ENCODE results near the gene CCM2L. TPM values are rescaled to one million over a fixed set of nuclear protein-coding genes. Genes with fewer than 3 reads are reported as not detected.

The CCM2L gene
- polyA plus RNA-seq, 1 of the 3 experiments (the other 2 are of a cell fraction), result not detected

- TF ChIP-seq FOXJ3 (CRISPR knock-in tag; IDR thresholded peaks at IDR 0.05) (no peak), CTCF (IDR thresholded peaks at IDR 0.05) (no peak), NRF1 (IDR thresholded peaks at IDR 0.05; ENCODE audit: low read depth, low read length) (no peak), SMC3 (IDR thresholded peaks at IDR 0.05; ENCODE audit: low read depth, low read length) (no peak), EZH2phosphoT487 (IDR thresholded peaks at IDR 0.05; ENCODE audit: borderline replicate concordance, low read depth) (no peak)
- H3K27ac ChIP-seq (ENCODE audit: low read depth in 2 of 2, low read length in 1 of 2), result no peak overlapping the region
- no peak overlapping the region for H3K4me2 ChIP-seq
- peaks cover 8% of the 10 kb centered on the region for H3F3A ChIP-seq (replicated peaks; ENCODE audit: insufficient read depth)
- no peaks in the 10 kb centered on the region for H3K9me3 ChIP-seq
- H4K20me1 ChIP-seq (ENCODE audit: insufficient read depth), result no peaks in the 10 kb centered on the region
- H3K4me1 ChIP-seq (ENCODE audit: control insufficient read depth in 1 of 2, insufficient read depth in 2 of 2, low read depth in 1 of 2, low read length in 1 of 2), result peaks cover 0 to 13% of the 10 kb centered on the region in 2 experiments; a peak in 1 of 4 replicates
- H3K27me3 ChIP-seq (ENCODE audit: insufficient read depth), result peaks cover 54% of the 10 kb centered on the region
- no peaks in the 10 kb centered on the region for H3K9me2 ChIP-seq
- no peak overlapping the region; a peak in 1 of 4 replicates for H3K4me3 ChIP-seq (ENCODE audit: low read depth in 2 of 2, low read length in 1 of 2)
- no peak overlapping the region for H3K9ac ChIP-seq
- ChIA-PET POLR2A (interaction anchor here (1.2 kb wide), 1 partner anchor 10 kb away, joined by 3 read pairs; no protein-coding TSS in a partner anchor), CTCF (interaction anchor here (0.7 to 2.7 kb wide), 7 partner anchors 8 to 818 kb away, joined by 3 to 23 read pairs (median 5); no protein-coding TSS in a partner anchor)
- DNase-seq, result peak; percentile 72
- no peaks in the 10 kb centered on the region for H3K79me2 ChIP-seq (ENCODE audit: insufficient read depth)
- H3K36me3 ChIP-seq (replicated peaks in 1 of 2; ENCODE audit: control insufficient read depth in 1 of 2, insufficient read depth in 2 of 2, low read length in 1 of 2), result no peaks in the 10 kb centered on the region
- H2AFZ ChIP-seq (ENCODE audit: low read depth), result no peak overlapping the region
- WGBS (ENCODE audit: low lambda C conversion rate), result 12% methylated on average over 17 of the region's 35 CpGs
These were observed 7.5 kb downstream of the CCM2L start for GRCh38 chr20:32017711-32018251.

- no peaks in the 10 kb centered on the region for H3K36me3 ChIP-seq (replicated peaks in 1 of 2; ENCODE audit: control insufficient read depth in 1 of 2, insufficient read depth in 2 of 2, low read length in 1 of 2)
- CTCF ChIA-PET, result interaction anchor here (0.7 to 5.0 kb wide), 12 partner anchors 12 to 195 kb away, joined by 3 to 74 read pairs (median 5); no protein-coding TSS in a partner anchor
- no peaks in the 10 kb centered on the region for H4K20me1 ChIP-seq (ENCODE audit: insufficient read depth)
- H2AFZ ChIP-seq (ENCODE audit: low read depth), result peak overlapping the region; percentile 35; the same call in 1 of the 2 replicates
- H3K27ac ChIP-seq (ENCODE audit: low read depth in 2 of 2, low read length in 1 of 2), result no peak overlapping the region
- no peak for TF ChIP-seq NRF1 (IDR thresholded peaks at IDR 0.05; ENCODE audit: low read depth, low read length)
- TF ChIP-seq MXI1 (IDR thresholded peaks at IDR 0.05; ENCODE audit: low read depth, low read length), result peak; percentile 36; the same call in 1 of the 2 replicates
- no peak for TF ChIP-seq GATA2 (CRISPR knock-in tag; IDR thresholded peaks at IDR 0.05)
- no peak for TF ChIP-seq TAF1 (IDR thresholded peaks at IDR 0.05; ENCODE audit: borderline replicate concordance, low read depth, low read length)
- TF ChIP-seq ZBTB33 (IDR thresholded peaks at IDR 0.05; ENCODE audit: borderline replicate concordance, low read depth), result no peak
- peak overlapping the region; percentile 46 to 54 for H3K4me3 ChIP-seq (ENCODE audit: low read depth in 2 of 2, low read length in 1 of 2)
- peak overlapping the region; percentile 47; the same call in 1 of the 2 replicates for H3K4me2 ChIP-seq
- DNase-seq, result peak; percentile 96
- H3K27me3 ChIP-seq (ENCODE audit: insufficient read depth), result peaks cover 61% of the 10 kb centered on the region
- POLR2A ChIA-PET, result interaction anchor here (1.2 kb wide), 1 partner anchor 10 kb away, joined by 3 read pairs; no protein-coding TSS in a partner anchor
- H3K9me2 ChIP-seq, result no peaks in the 10 kb centered on the region
- no peak overlapping the region for H3K9ac ChIP-seq
- peaks cover 0 to 13% of the 10 kb centered on the region in 2 experiments; a peak in 1 of 4 replicates for H3K4me1 ChIP-seq (ENCODE audit: control insufficient read depth in 1 of 2, insufficient read depth in 2 of 2, low read depth in 1 of 2, low read length in 1 of 2)
- no peaks in the 10 kb centered on the region for H3K9me3 ChIP-seq
- WGBS (ENCODE audit: low lambda C conversion rate), result 1% methylated on average over 23 of the region's 67 CpGs
- no peaks in the 10 kb centered on the region for H3K79me2 ChIP-seq (ENCODE audit: insufficient read depth)
- H3F3A ChIP-seq (replicated peaks; ENCODE audit: insufficient read depth), result peaks cover 8% of the 10 kb centered on the region
These were observed 8.3 kb downstream of the CCM2L start for GRCh38 chr20:32018269-32019155.

Measured in SK-N-SH (cell line).